GM12878 (cell line): ENCODE data around the gene PRRT1. TPM values are rescaled to one million over a fixed set of nuclear protein-coding genes. Genes with fewer than 3 reads are reported as not detected.

Experiments used
- ATAC-seq: fragments of 200-7000 bp; cut with Tn5 transposase; 3 replicates; pipeline ENCODE4 v1.9.1; 2020; ENCODE audit warnings: mild to moderate bottlenecking, moderate library complexity
- BruUV-seq: library from RNA; stranded (reverse); fragments of 400-500 nt; replicated peaks from 2 replicates; lab custom pipeline; 2021; lab: Mats Ljungman, UMichigan
- CTCF ChIA-PET: fragments of 300-600 bp; sonication (Branson Sonifier 250); formaldehyde crosslinking; extraction: SDS; loops from one replicate; lab custom pipeline; 2021; ENCODE audit warnings: inconsistent platforms; lab: Yijun Ruan, JAX
- POLR2A ChIA-PET: fragments of 350-600 bp; formaldehyde crosslinking; extraction: SDS; loops from one replicate; lab custom pipeline; 2021; ENCODE audit warnings: inconsistent platforms; lab: Charles Lee
- RAD21 ChIA-PET: fragments of 300-600 bp; sonication (Branson Sonifier 250); formaldehyde crosslinking; loops from one replicate; lab custom pipeline; 2023; ENCODE audit warnings: antibody characterized with exemption; ENCODE audit not compliant: unreplicated experiment; lab: Charles Lee
- SMC1A ChIA-PET: fragments of 300-600 bp; sonication (Branson Sonifier 250); formaldehyde crosslinking; loops from one replicate; lab custom pipeline; 2023; ENCODE audit not compliant: unreplicated experiment, uncharacterized antibody; lab: Charles Lee
- DNase-seq: peaks from one replicate; pipeline ENCODE4 v3.0.0-alpha.2; 2011; ENCODE audit warnings: low read depth, low spot score
- FAIRE-seq: peaks from 3 replicates; lab custom pipeline; 2011; peaks lifted over from hg19 to GRCh38; lab: Jason Lieb, UNC
- H2AFZ ChIP-seq: 2 replicates; pipeline ENCODE4 v1.6.0; 2011; ENCODE audit warnings: low read depth, low read length, control low read depth; ENCODE audit not compliant: control insufficient read depth
- H3K27ac ChIP-seq: 2 replicates; pipeline ENCODE4 v1.5.1; 2011; ENCODE audit warnings: control low read depth; ENCODE audit not compliant: control insufficient read depth, insufficient read depth
- H3K27me3 ChIP-seq, 2 experiments: replicated peaks in 1 of 2; 2 replicates each; pipeline versions ENCODE4 v1.6.0 to v1.6.1; 2011; ENCODE audit warnings: low read length in 1 of 2; ENCODE audit not compliant: control insufficient read depth in 2 of 2, insufficient read depth in 2 of 2
- H3K36me3 ChIP-seq, 2 experiments: 2 replicates each; pipeline ENCODE4 v1.5.1; 2011; ENCODE audit warnings: low read length in 1 of 2; ENCODE audit not compliant: control insufficient read depth in 2 of 2, insufficient read depth in 2 of 2
- H3K4me1 ChIP-seq: 2 replicates; pipeline ENCODE4 v1.6.1; 2011; ENCODE audit warnings: mild to moderate bottlenecking, low read length, moderate library complexity, mixed read lengths; ENCODE audit not compliant: control insufficient read depth, insufficient read depth
- H3K4me2 ChIP-seq: 2 replicates; pipeline ENCODE4 v1.6.0; 2011; ENCODE audit warnings: control low read depth; ENCODE audit not compliant: control insufficient read depth, insufficient read depth
- H3K4me3 ChIP-seq: fragments of 200-600 bp; sonication (generic); 2 replicates; pipeline ENCODE4 v1.5.1; 2016
- H3K79me2 ChIP-seq: 2 replicates; pipeline ENCODE4 v1.6.0; 2011; ENCODE audit warnings: low read length; ENCODE audit not compliant: control insufficient read depth, insufficient read depth
- H3K9ac ChIP-seq: 2 replicates; pipeline ENCODE4 v1.8.0; 2011; ENCODE audit warnings: low read length, control low read depth, mixed read lengths; ENCODE audit not compliant: control insufficient read depth, insufficient read depth
- H3K9me3 ChIP-seq: replicated peaks from 3 replicates; pipeline ENCODE4 v1.5.1; 2011; ENCODE audit warnings: mild to moderate bottlenecking, low read length; ENCODE audit not compliant: control insufficient read depth, insufficient read depth
- H4K20me1 ChIP-seq: 2 replicates; pipeline ENCODE4 v1.6.0; 2011; ENCODE audit not compliant: control insufficient read depth, insufficient read depth
- ATF2 ChIP-seq: IDR thresholded peaks from 2 replicates; pipeline ENCODE4 v1.6.1; 2012; ENCODE audit warnings: low read length, inconsistent platforms
- MXI1 ChIP-seq: fragments of 150-350 bp; IDR thresholded peaks from 2 replicates; pipeline ENCODE4 v1.6.1; 2011; ENCODE audit warnings: low read depth, mild to moderate bottlenecking, inconsistent platforms, low read length, improper control_type of control experiment
- POLR2A ChIP-seq: IDR thresholded peaks from 2 replicates; pipeline ENCODE4 v1.6.1; 2011; ENCODE audit warnings: low read depth, mild to moderate bottlenecking, low read length
- WGBS: methylation state at CpG from one replicate; pipeline ENCODE4 v1.1.6; 2016; ENCODE audit warnings: low lambda C conversion rate; ENCODE audit not compliant: insufficient replicate concordance, insufficient coverage; ENCODE audit errors: missing lambda C conversion rate; 5-methylcytosine and 5-hydroxymethylcytosine counted together
- in situ Hi-C: fragments of 300-500 bp; cut with MboI; formaldehyde crosslinking; loops from 9 replicates; pipeline ENCODE4 v1.14.3; 2018; ENCODE audit warnings: mixed read lengths
- intact Hi-C: fragments of 100-400 bp; cut with micrococcal nuclease; formaldehyde crosslinking; loops from one replicate; pipeline ENCODE4 v1.14.2; 2022; ENCODE audit not compliant: unreplicated experiment
- polyA plus RNA-seq, 11 experiments: library from polyadenylated mRNA; depleted of rRNA in 4 of 11; unstranded in 6 of 11; stranded (reverse) in 5 of 11; fragments of >200 nt; fragmentation: Nextera tagmentation in 4 of 11; fragmentation: Illumina TruSeq in 1 of 11; extraction: Ambion mirVana in 4 of 11; extraction: Trizol in 1 of 11; gene quantifications; 1 replicate in 1 of 11; 2 replicates in 10 of 11; pipeline versions ENCODE4 v1.2.1 to v1.2.3, GENCODE V29; 2011 to 2016; ENCODE audit warnings: inconsistent platforms in 2 of 11, missing spikeins in 2 of 11, low read depth in 1 of 11
- total RNA-seq, 4 experiments: library from RNA; depleted of rRNA in 3 of 4; stranded (reverse); fragments of >200 nt in 3 of 4; fragmentation: Illumina TruSeq in 1 of 4; extraction: Trizol in 1 of 4; gene quantifications; 2 replicates each; pipeline versions ENCODE4 v1.2.1 to v1.2.3, GENCODE V29; 2013 to 2021

The PRRT1 gene
- total and polyA plus RNA-seq, 10 of the 15 experiments (the other 5 are each of a cell fraction or from before 2014, with no cell fraction given) = 0.04 to 0.15 (median 0.10) TPM; not detected in 6

DNA sequence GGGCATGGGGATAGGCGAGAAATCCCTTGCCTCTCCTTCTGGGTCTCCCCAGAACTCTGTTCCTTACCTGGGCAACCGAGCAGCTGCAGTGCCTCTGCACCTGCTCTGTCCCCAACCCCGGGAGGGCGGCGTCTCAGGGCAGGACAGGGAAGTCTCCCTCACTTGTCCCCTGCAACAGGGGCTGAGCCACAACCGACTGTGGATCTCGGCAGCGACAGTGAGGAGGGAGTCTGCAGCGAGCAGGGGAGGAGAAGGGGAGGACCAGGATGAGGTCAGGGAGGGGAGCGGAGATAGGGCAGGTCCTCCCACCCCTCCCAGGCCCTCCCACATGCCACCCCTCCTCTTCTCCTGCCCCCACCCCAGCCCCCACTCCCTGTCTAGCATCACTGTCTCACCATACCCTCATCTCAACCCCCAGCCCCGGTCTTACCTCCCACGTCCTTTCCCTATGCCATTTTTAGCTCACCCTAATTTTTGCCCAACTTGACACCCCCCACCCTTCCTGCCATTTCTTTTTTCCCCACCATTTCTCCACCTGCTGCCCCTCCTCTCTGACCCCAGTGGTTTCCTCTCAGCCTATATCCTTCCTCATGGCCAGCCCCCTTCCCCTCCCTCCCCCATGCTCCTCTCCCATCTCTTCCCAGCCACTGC, 42.5 kb downstream of the PRRT1 start, which contains the start of gene TNXB:
TSS of gene TNXB (minus strand) at position 225 of the 651 bp plus-strand sequence. CDS start 11,140 bp downstream, outside the sequence.
- no peaks in the 10 kb centered on the region for H3K4me1 ChIP-seq
- no peak for FAIRE-seq
- TF ChIP-seq ATF2 (no peak), POLR2A (peak; percentile 61)
- TF ChIP-seq, all 136 proteins: peak for 1
- in situ Hi-C loops = no loop called here
- Histone ChIP-seq H3K9me3 (no peaks in the 10 kb centered on the region), H3K27me3 (peaks cover 0 to under 1% of the 10 kb centered on the region in 2 experiments; a peak in 2 of 4 replicates), H3K9ac (no peak within 1 kb of the TSS), H3K4me2 (no peak within 1 kb of the TSS), H3K27ac (no peak within 1 kb of the TSS), H4K20me1 (no peaks in the 10 kb centered on the region), H2AFZ (no peak within 1 kb of the TSS), H3K4me3 (no peak within 1 kb of the TSS), H3K79me2 (no peaks in the 10 kb centered on the region), H3K36me3 (no peaks in the 10 kb centered on the region)
- ChIA-PET CTCF (interaction anchor here (2.4 kb wide), 1 partner anchor 9 kb away, joined by 6 read pairs; no protein-coding TSS in a partner anchor), RAD21 (no interaction called here), POLR2A (interaction anchor here (1.1 kb wide), 1 partner anchor 86 kb away, joined by 5 read pairs; no protein-coding TSS in a partner anchor), SMC1A (no interaction called here)
- no TSS peak for BruUV-seq
- 0% methylated on average over 8 of the region's 12 CpGs for WGBS
- DNase-seq (no peak), ATAC-seq (no peak)
- intact Hi-C loops = no loop called here

DNA sequence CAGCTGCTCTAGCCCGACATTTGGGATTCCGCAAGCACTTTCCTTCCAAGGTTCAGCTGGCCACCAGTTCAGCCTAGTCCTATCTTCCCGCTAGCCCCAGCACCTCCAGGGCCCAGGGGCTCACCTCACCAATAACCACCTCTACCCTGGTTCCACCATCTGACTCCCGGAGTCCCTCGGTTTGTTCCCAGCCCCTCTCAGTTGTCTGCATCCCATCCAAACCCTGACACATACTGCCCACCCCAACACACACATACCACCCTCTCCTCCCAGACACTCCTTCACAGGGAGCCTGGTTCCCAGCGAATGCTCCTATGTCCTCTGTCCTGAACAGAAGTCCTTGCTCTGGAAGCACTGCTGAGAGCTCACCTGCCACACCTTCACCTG, 43.0 kb downstream of the PRRT1 start:
- no peaks in the 10 kb centered on the region for H4K20me1 ChIP-seq
- RAD21 ChIA-PET = no interaction called here
- intact Hi-C loops (no loop called here), in situ Hi-C loops (no loop called here)
- no peak overlapping the region for H2AFZ ChIP-seq
- no peak overlapping the region for H3K9ac ChIP-seq
- CTCF ChIA-PET = interaction anchor here (2.4 kb wide), 1 partner anchor 10 kb away, joined by 6 read pairs; no protein-coding TSS in a partner anchor
- FAIRE-seq (no peak), ATAC-seq (no peak), DNase-seq (no peak)
- H3K4me3 ChIP-seq = no peak overlapping the region
- no peaks in the 10 kb centered on the region for H3K4me1 ChIP-seq
- BruUV-seq = no TSS peak
- TF ChIP-seq POLR2A (peak; percentile 72), MXI1 (no peak)
- no peak overlapping the region for H3K4me2 ChIP-seq
- SMC1A ChIA-PET = no interaction called here
- H3K27me3 ChIP-seq = peaks cover 0 to 4% of the 10 kb centered on the region in 2 experiments; a peak in 2 of 4 replicates
- H3K79me2 ChIP-seq = no peaks in the 10 kb centered on the region
- WGBS = 70% methylated on average over 6 of the region's 6 CpGs
- POLR2A ChIA-PET = interaction anchor here (1.1 kb wide), 1 partner anchor 87 kb away, joined by 5 read pairs; no protein-coding TSS in a partner anchor
- no peaks in the 10 kb centered on the region for H3K9me3 ChIP-seq
- no peak overlapping the region for H3K27ac ChIP-seq
- no peaks in the 10 kb centered on the region for H3K36me3 ChIP-seq
